ENCODE data around the gene HAGH.
A peak's percentile ranks its signal among the peaks of the same experiment; 100 is the strongest.

GRCh38 chr16:1777375-1778199, 49.0 kb downstream of the HAGH start:
- TF ChIP-seq CTCF (IDR thresholded peaks at IDR 0.05; ENCODE audit: insufficient read depth, low read length) (no peak), GABPA (IDR thresholded peaks at IDR 0.05; ENCODE audit: low read depth) (no peak), POLR2AphosphoS5 (IDR thresholded peaks at IDR 0.05; ENCODE audit: low read depth) (peak; percentile 49)

Measured in HL-60 (cell line).